WI38 (cell line): ENCODE data around the gene HOXA4.

Experiments used
- H3K4me3 ChIP-seq: 2 replicates; pipeline ENCODE4 v1.5.1; 2011; ENCODE audit warnings: low read depth, mild to moderate bottlenecking, control low read depth, low read length
- CTCF ChIP-seq: IDR thresholded peaks from 2 replicates; pipeline ENCODE4 v1.5.1; 2012; ENCODE audit warnings: low read depth, mild to moderate bottlenecking, control low read depth, low read length

HOXA4 gene

GRCh38 chr7:27124096-27124901, 6.3 kb downstream of the HOXA4 start:
- H3K4me3 ChIP-seq, result peak overlapping the region; percentile 46
- no peak for TF ChIP-seq CTCF

GRCh38 chr7:27123477-27124053, 7.0 kb downstream of the HOXA4 start:
- TF ChIP-seq CTCF, result no peak
- H3K4me3 ChIP-seq, result peak overlapping the region; percentile 46

GRCh38 chr7:27123007-27123476, 7.5 kb downstream of the HOXA4 start:
- TF ChIP-seq CTCF, result no peak
- peak overlapping the region; percentile 46 for H3K4me3 ChIP-seq

GRCh38 chr7:27122077-27122910, 8.3 kb downstream of the HOXA4 start:
- peak overlapping the region; percentile 46 for H3K4me3 ChIP-seq
- TF ChIP-seq CTCF, result no peak

- TF ChIP-seq CTCF, result no peak
- peak overlapping the region; percentile 46 for H3K4me3 ChIP-seq
These were observed 8.9 kb downstream of the HOXA4 start for GRCh38 chr7:27121684-27122076.

GRCh38 chr7:27119412-27119911, 11.1 kb downstream of the HOXA4 start:
- TF ChIP-seq CTCF, result no peak
- H3K4me3 ChIP-seq, result no peak overlapping the region
